Neural progenitor cell (in vitro differentiated cells): ENCODE measurements around the gene THSD4. TPM values are rescaled to one million over a fixed set of nuclear protein-coding genes. Genes with fewer than 3 reads are reported as not detected.

Experiments used
- DNase-seq: peaks from one replicate; pipeline ENCODE4 v3.0.0-alpha.2; 2016; ENCODE audit warnings: low spot score
- H2AFZ ChIP-seq: fragments of 200-600 bp; sonication (generic); replicated peaks from 2 replicates; pipeline ENCODE4 v1.6.1; 2016; ENCODE audit warnings: antibody characterized with exemption
- H3F3A ChIP-seq: fragments of 200-600 bp; sonication (generic); 2 replicates; pipeline ENCODE4 v1.6.1; 2016; ENCODE audit warnings: antibody characterized with exemption, low read depth
- H3K27ac ChIP-seq: fragments of 200-600 bp; sonication (generic); 2 replicates; pipeline ENCODE4 v1.5.1; 2016; ENCODE audit warnings: mild to moderate bottlenecking
- H3K27me3 ChIP-seq: fragments of 200-600 bp; sonication (generic); 2 replicates; pipeline ENCODE4 v1.6.1; 2016; ENCODE audit warnings: mild to moderate bottlenecking, moderate library complexity
- H3K36me3 ChIP-seq: fragments of 200-600 bp; sonication (generic); 2 replicates; pipeline ENCODE4 v1.5.1; 2016
- H3K4me1 ChIP-seq: fragments of 200-600 bp; sonication (generic); 2 replicates; pipeline ENCODE4 v1.6.1; 2016; ENCODE audit warnings: mixed run types
- H3K4me2 ChIP-seq: fragments of 200-600 bp; sonication (generic); 2 replicates; pipeline ENCODE4 v1.6.1; 2016
- H3K4me3 ChIP-seq: fragments of 200-600 bp; sonication (generic); 2 replicates; pipeline ENCODE4 v1.5.1; 2016
- H3K79me2 ChIP-seq: fragments of 200-600 bp; sonication (generic); 2 replicates; pipeline ENCODE4 v1.6.1; 2016; ENCODE audit warnings: low read depth
- H3K9ac ChIP-seq: fragments of 200-600 bp; sonication (generic); 2 replicates; pipeline ENCODE4 v1.6.1; 2016
- H3K9me3 ChIP-seq: fragments of 200-600 bp; sonication (generic); 2 replicates; pipeline ENCODE4 v1.5.1; 2016; ENCODE audit warnings: low read depth
- H4K20me1 ChIP-seq: fragments of 200-600 bp; sonication (generic); 2 replicates; pipeline ENCODE4 v1.6.1; 2016; ENCODE audit warnings: low read depth
- H3K27ac Mint-ChIP-seq: 3 replicates; pipeline ENCODE4 v1.8.0; 2021; ENCODE audit warnings: mixed read lengths
- H3K27me3 Mint-ChIP-seq: 2 replicates; pipeline ENCODE4 v1.8.0; 2022; ENCODE audit warnings: low read depth, mild to moderate bottlenecking, inconsistent platforms, moderate library complexity, mixed read lengths; ENCODE audit not compliant: insufficient read depth
- H3K36me3 Mint-ChIP-seq: 3 replicates; pipeline ENCODE4 v1.8.0; 2021; ENCODE audit warnings: mixed read lengths
- H3K4me1 Mint-ChIP-seq: 3 replicates; pipeline ENCODE4 v1.8.0; 2021; ENCODE audit warnings: mixed read lengths
- H3K4me3 Mint-ChIP-seq: 3 replicates; pipeline ENCODE4 v1.8.0; 2021; ENCODE audit warnings: mild to moderate bottlenecking, moderate library complexity, mixed read lengths
- H3K9me3 Mint-ChIP-seq: 3 replicates; pipeline ENCODE4 v1.8.0; 2020; ENCODE audit warnings: mixed read lengths
- EZH2 ChIP-seq: fragments of 200-600 bp; sonication (generic); IDR thresholded peaks from 2 replicates; pipeline ENCODE4 v1.6.1; 2017; ENCODE audit warnings: antibody characterized with exemption, mild to moderate bottlenecking, moderate library complexity
- EZH2phosphoT487 ChIP-seq: fragments of 200-600 bp; sonication (generic); IDR thresholded peaks from 2 replicates; pipeline ENCODE4 v1.6.1; 2017; ENCODE audit warnings: antibody characterized with exemption
- total RNA-seq: library from RNA; depleted of rRNA; stranded (reverse); fragments of >200 nt; gene quantifications from 2 replicates; pipeline ENCODE4 v1.2.3, GENCODE V29; 2015; ENCODE audit warnings: low replicate concordance
- TF ChIP-seq, protein P1 (sequence below): fragments of 200-600 bp; sonication (generic); IDR thresholded peaks from 2 replicates; pipeline ENCODE4 v1.5.1; 2017; ENCODE audit warnings: antibody characterized with exemption, mild to moderate bottlenecking

Gene THSD4
- total RNA-seq, 1 donor from 2014 or later = 2.4 TPM

- no peaks in the 10 kb centered on the region for H3K36me3 Mint-ChIP-seq
- Histone ChIP-seq H3K9ac (no peak overlapping the region), H3F3A (no peaks in the 10 kb centered on the region), H4K20me1 (no peaks in the 10 kb centered on the region), H3K79me2 (no peaks in the 10 kb centered on the region), H3K9me3 (no peaks in the 10 kb centered on the region), H3K27ac (no peak overlapping the region), H3K4me1 (no peaks in the 10 kb centered on the region), H3K4me2 (no peak overlapping the region), H3K4me3 (no peak overlapping the region), H3K27me3 (no peaks in the 10 kb centered on the region), H3K36me3 (no peaks in the 10 kb centered on the region), H2AFZ (no peak overlapping the region)
- no peak for DNase-seq
- no peak overlapping the region for H3K27ac Mint-ChIP-seq
- no peak overlapping the region for H3K4me3 Mint-ChIP-seq
- no peaks in the 10 kb centered on the region for H3K9me3 Mint-ChIP-seq
- TF ChIP-seq EZH2phosphoT487 = no peak
- TF ChIP-seq, protein P1, sequence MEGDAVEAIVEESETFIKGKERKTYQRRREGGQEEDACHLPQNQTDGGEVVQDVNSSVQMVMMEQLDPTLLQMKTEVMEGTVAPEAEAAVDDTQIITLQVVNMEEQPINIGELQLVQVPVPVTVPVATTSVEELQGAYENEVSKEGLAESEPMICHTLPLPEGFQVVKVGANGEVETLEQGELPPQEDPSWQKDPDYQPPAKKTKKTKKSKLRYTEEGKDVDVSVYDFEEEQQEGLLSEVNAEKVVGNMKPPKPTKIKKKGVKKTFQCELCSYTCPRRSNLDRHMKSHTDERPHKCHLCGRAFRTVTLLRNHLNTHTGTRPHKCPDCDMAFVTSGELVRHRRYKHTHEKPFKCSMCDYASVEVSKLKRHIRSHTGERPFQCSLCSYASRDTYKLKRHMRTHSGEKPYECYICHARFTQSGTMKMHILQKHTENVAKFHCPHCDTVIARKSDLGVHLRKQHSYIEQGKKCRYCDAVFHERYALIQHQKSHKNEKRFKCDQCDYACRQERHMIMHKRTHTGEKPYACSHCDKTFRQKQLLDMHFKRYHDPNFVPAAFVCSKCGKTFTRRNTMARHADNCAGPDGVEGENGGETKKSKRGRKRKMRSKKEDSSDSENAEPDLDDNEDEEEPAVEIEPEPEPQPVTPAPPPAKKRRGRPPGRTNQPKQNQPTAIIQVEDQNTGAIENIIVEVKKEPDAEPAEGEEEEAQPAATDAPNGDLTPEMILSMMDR = no peak
- H3K4me1 Mint-ChIP-seq = no peaks in the 10 kb centered on the region
- peaks cover 2% of the 10 kb centered on the region for H3K27me3 Mint-ChIP-seq
Observed at GRCh38 chr15:71244250-71244649, 129.0 kb downstream of the THSD4 start.

DNA sequence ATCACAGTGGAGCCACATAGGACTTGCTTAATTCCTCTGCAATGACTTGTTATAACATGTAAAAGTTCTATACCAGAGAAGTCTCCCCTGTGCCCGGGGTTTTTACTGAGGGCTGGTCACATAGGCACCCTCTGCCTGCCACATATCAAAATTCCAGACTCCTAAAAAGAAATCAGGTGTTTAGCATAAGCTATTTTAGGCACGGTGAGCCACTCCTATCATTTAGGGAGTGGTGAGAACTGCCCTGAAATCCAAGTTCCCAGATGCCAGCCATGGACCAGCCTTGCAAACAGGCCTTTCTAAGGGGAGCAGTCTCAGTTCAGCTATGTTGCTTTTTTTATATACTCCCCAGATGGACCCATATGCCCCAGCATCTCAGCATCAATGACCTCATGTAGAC is 130.3 kb downstream of the THSD4 start:
- Mint-ChIP-seq H3K27me3 (peaks cover 2% of the 10 kb centered on the region), H3K36me3 (no peaks in the 10 kb centered on the region), H3K4me1 (no peaks in the 10 kb centered on the region), H3K27ac (no peak overlapping the region), H3K4me3 (no peak overlapping the region), H3K9me3 (no peaks in the 10 kb centered on the region)
- Histone ChIP-seq H3F3A (no peaks in the 10 kb centered on the region), H3K27ac (no peak overlapping the region), H3K4me3 (no peak overlapping the region), H3K36me3 (no peaks in the 10 kb centered on the region), H2AFZ (no peak overlapping the region), H3K4me1 (no peaks in the 10 kb centered on the region), H4K20me1 (no peaks in the 10 kb centered on the region), H3K9ac (no peak overlapping the region), H3K27me3 (no peaks in the 10 kb centered on the region), H3K79me2 (no peaks in the 10 kb centered on the region), H3K9me3 (no peaks in the 10 kb centered on the region), H3K4me2 (no peak overlapping the region)
- DNase-seq = no peak
- TF ChIP-seq EZH2phosphoT487 (no peak), EZH2 (no peak)
- TF ChIP-seq, protein P1 = no peak

DNA sequence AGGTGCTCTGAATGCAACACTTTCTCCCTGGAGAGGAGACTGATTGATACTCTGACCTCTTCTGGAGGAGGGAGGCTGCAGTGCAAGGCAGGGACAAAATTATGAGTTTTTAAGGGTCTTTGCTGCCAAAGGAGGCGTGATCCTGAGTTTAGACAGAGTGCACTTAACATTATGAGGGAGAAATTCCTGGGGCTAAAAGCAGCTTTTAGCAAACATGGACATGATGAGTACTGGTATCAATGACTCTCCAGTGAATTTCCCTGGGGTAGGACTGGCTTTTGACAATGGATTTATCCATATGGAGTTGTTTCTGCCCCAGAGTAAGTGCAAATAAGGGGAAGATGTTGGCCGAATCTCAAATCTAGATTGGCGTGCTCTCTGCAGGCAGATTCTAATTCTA is 133.1 kb downstream of the THSD4 start:
- no peaks in the 10 kb centered on the region for H3K79me2 ChIP-seq
- DNase-seq = no peak
- H3K4me3 ChIP-seq = no peak overlapping the region
- no peak overlapping the region for H3K9ac ChIP-seq
- no peak overlapping the region for H2AFZ ChIP-seq
- no peak for TF ChIP-seq EZH2phosphoT487
- TF ChIP-seq EZH2 = no peak
- TF ChIP-seq, protein P1 = no peak
- peaks cover 4% of the 10 kb centered on the region for H3K4me1 Mint-ChIP-seq
- H3K27ac Mint-ChIP-seq = no peak overlapping the region
- H3K36me3 ChIP-seq = no peaks in the 10 kb centered on the region
- H3K4me2 ChIP-seq = no peak overlapping the region
- no peaks in the 10 kb centered on the region for H3K4me1 ChIP-seq
- no peaks in the 10 kb centered on the region for H3K27me3 ChIP-seq
- H3K27ac ChIP-seq = no peak overlapping the region
- H4K20me1 ChIP-seq = no peaks in the 10 kb centered on the region
- no peaks in the 10 kb centered on the region for H3K36me3 Mint-ChIP-seq
- H3K9me3 ChIP-seq = no peaks in the 10 kb centered on the region
- no peaks in the 10 kb centered on the region for H3K9me3 Mint-ChIP-seq
- peaks cover 2% of the 10 kb centered on the region for H3K27me3 Mint-ChIP-seq
- H3F3A ChIP-seq = no peaks in the 10 kb centered on the region
- no peak overlapping the region for H3K4me3 Mint-ChIP-seq
